ENCODE results near the gene FAM98C.

- TF ChIP-seq ZBTB7A (CRISPR knock-in tag; IDR thresholded peaks at IDR 0.05) (no peak), EZH2 (conservative IDR thresholded peaks at IDR 0.05; ENCODE audit: low read depth, low read length) (no peak), ZNF382 (CRISPR knock-in tag; IDR thresholded peaks at IDR 0.05; ENCODE audit: borderline replicate concordance) (no peak), RFX5 (IDR thresholded peaks at IDR 0.05; ENCODE audit: low read depth, low read length) (no peak), RXRA (CRISPR knock-in tag; IDR thresholded peaks at IDR 0.05) (no peak)
- TF ChIP-seq, protein P1, sequence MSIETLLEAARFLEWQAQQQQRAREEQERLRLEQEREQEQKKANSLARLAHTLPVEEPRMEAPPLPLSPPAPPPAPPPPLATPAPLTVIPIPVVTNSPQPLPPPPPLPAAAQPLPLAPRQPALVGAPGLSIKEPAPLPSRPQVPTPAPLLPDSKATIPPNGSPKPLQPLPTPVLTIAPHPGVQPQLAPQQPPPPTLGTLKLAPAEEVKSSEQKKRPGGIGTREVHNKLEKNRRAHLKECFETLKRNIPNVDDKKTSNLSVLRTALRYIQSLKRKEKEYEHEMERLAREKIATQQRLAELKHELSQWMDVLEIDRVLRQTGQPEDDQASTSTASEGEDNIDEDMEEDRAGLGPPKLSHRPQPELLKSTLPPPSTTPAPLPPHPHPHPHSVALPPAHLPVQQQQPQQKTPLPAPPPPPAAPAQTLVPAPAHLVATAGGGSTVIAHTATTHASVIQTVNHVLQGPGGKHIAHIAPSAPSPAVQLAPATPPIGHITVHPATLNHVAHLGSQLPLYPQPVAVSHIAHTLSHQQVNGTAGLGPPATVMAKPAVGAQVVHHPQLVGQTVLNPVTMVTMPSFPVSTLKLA (IDR thresholded peaks at IDR 0.05), result no peak
Measured at GRCh38 chr19:38391911-38392464, 10.9 kb upstream of the FAM98C start.
